ENCODE results near the gene EEFSEC.

Gene EEFSEC

DNA sequence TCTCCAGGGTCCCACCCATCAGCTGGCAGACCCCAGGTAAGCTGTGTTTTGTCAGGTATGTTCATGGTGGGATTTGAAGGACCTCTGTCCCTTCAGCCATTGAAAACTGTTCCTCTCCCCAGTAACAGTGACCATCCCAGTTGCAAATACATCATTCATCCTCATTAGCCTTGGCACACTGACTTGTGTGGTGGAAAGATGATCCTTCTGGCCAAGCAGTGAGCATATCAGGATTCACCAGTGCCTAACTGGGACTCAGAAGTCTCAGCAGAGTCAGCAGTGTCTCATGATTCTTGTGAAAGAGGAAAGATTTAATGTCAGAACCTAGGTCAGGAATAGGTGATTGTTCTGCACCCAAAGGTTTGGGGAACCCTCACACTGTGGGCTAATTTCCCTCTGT lies 223.2 kb downstream of the EEFSEC start:
- DNase-seq = no peak

DNA sequence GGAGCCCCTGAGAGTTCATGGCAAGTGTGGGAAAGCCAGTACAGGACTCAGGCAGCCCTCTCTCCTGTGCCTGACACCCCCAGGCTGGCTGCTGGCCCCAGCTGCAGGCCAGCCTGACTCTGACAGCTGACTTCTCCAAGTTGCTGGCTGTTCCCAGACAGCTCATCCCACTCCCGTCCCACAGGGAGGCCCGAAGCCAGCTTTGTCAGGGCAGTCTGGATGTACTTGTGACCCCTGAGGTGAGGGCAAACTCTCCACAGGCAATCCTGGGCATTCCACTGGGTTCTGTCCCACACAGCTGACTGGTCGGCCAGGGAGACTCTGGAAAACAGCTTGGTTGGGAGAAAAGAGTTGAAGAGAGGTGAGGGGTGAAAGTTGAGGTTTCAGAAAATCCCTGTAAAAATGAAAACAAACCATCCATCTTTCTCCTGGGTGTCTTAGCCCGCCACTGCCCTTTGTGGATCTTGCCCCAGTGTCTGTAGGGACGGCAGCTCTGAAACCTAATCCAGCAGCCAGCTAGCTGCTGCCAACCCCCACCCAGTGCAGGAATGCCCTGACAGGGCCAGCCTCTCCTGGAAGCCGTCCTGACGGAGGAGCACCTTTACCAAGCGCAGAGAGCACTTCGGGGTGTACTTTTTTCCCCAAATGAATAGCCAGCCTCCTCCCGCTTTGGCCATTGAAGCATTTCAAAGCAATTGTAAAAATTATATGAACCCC lies 225.5 kb downstream of the EEFSEC start:
- DNase-seq = no peak

DNA sequence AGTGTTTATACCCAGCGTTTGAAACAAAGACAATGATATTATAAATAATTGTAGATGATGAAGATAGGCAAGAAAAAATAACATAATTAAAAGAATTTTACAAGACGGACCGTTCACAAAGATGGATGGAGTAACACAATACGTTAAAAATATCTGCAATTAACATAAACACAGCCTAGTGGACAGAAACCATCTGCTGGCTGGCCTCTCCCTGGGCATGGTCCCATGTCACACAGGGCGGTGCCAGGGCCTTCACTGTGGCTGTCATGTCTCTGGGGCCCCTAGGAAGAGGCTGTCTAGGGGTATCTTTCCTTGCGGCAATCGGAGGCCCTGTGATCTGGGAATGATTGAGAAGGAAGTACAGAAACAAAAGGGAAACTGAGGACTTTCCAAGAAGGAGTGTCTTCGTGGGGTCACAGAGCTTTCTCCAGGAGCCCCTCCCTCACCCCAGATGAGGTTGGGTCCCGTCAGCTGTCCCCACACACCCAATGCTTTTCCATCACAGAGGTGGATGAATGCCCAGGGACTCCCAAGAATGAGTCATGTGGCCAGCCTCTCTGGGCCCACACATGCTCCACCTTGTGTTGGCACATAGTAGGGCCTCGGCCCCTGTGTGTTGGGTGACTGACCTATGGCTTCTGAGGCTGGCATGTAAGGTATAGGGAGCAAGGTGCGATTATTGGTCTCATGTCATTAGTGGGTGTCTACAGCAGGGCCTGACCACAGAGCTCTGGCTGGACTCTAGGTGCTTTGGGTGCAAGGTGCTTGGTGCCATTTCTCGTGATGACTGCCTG lies 226.3 kb downstream of the EEFSEC start:
- no peak for DNase-seq

- no peak for DNase-seq
Measured at GRCh38 chr3:128380295-128380694, 227.0 kb downstream of the EEFSEC start.

DNA sequence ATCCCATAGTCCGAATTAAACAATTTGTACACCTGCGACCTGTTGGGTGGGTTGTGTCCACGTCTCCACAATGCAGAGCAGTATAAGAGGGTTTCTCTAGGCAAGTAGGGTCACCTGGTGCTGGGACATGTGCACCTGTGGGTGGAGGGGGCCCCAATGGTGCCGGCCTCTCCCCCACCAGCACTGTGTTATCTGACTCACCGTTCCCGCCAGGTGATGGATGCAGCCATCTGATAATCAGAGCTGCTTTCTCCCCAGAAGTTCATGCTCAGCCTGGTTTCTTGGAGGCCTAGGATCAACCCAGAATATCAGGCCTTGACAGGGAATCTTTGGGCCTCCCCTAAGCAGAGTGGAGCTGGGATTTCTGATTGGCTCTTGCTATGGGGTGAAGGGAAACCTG lies 227.4 kb downstream of the EEFSEC start:
- DNase-seq = no peak

GRCh38 chr3:128381609-128382008 lies 228.3 kb downstream of the EEFSEC start:
- DNase-seq = no peak

- no peak for DNase-seq
Measured at GRCh38 chr3:128382221-128382807, 229.0 kb downstream of the EEFSEC start.

- no peak for DNase-seq
Measured at GRCh38 chr3:128383316-128384235, 230.3 kb downstream of the EEFSEC start.

DNA sequence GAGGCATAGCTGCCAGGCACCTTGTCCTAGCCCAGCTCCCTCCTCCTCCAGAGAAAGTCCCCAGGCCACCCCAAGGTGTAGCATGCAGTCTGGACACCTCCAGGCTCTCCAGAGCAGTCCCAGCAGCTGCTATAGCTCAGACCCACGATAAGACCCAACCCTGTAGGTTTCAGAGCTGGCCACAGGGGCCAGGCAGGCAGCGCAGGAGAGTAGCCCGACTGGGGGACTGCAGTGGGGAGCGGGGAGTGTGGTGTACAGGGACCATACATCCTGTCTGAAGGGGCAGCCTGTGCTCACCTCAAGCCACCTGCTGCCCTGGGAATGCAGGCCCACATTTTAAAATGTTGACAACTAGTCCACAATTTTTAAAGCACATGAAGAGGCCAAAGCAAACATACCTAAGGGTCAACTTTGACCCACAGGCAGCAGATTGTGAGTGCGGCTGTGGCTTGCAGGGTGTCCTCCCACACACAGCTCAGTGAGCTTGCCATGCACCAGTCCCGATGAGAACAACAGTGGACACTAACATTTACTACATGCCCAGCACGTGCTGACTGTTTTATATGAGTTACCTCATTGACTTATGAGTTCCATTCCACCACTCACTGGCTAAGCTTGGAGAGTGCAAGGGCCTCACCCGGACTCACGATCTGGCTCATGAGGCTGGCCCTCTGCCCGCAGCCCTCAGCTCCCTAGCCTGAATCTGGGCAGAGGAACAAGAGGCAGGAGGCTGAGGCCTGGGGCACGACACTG lies 232.0 kb downstream of the EEFSEC start:
- no peak for DNase-seq

- no peak for DNase-seq
Measured at GRCh38 chr3:128388932-128389331, 235.7 kb downstream of the EEFSEC start.

DNA sequence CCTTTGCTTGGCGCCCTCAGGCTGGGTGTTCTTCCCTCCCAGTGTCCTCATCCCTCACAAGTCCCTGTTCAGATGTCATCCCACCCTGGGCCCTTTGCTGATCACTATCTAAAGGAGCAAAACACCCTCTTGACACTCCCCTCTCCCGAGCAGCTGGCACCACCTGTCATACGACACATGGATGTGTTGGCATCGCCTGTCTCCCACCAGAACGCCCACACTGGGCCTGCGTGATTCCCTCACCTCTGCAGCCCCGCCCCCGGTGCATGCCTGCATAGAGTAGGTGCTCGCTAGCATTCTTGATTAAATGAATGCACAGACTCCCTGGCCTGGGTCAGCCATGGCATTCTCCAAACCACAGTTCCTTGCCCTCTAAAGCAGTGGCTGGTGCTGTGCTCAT lies 237.6 kb downstream of the EEFSEC start:
- DNase-seq = no peak

DNA sequence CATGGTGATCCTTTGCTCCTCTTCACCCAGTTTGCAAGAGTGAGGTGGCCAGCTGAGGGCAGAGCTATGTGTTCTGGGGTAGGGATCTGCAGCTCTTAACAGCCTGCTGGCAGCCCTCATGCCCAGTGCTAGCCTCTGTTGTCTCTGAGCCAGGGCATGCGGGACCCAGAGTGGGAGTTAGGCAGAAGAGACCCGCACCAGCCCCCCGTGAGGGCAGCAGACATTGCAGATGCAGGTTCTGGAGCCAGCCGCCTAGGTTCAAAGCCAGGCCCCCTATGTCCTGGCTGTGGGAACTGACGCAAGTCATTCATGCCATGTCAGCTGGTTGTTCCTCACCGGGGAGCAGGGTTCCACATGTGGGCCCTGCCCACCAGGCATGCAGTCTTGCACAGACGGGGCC lies 238.7 kb downstream of the EEFSEC start:
- no peak for DNase-seq

GRCh38 chr3:128392818-128393544 lies 239.7 kb downstream of the EEFSEC start:
- DNase-seq = no peak

DNA sequence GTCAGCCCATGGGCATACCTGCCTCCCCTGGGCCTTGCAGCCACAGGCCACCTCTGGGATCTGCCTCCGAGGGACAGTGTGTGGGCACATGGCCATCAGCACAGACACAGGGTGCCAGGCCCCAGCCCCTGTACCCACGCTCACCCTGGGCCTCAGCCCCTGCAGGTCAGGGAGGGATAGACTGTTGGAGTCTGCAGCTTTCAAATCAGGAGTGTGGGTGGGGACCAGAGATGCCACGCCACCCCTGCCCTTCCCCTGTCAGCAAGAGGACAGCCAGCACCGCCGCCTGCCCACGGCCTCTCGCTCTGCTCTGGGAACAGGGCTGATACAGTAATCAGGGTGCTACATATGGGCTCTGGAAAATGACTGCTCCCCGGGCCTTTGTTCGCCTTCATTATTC lies 240.8 kb downstream of the EEFSEC start:
- DNase-seq = no peak

DNA sequence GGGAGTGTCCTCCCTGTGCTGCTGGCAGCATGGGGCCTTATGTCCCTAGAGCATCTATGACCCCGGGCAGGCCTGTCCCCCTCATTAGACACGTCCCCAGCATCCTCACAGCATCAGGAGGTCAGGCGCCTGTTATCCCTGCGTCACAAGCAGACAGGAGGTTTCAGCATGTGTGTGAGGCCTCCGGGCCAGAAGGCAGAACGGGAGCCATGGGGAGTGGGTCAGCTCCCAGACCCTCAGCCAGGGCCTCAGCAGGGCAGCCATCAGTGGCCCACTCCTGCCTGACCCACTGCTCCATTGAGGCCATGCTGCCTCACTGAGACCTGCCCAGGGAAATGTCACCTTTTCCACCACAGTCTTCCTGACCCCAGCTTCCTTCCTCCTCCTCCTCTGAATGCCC lies 241.8 kb downstream of the EEFSEC start:
- DNase-seq = no peak

- no peak for DNase-seq
Measured at GRCh38 chr3:128395500-128396162, 242.3 kb downstream of the EEFSEC start.

DNA sequence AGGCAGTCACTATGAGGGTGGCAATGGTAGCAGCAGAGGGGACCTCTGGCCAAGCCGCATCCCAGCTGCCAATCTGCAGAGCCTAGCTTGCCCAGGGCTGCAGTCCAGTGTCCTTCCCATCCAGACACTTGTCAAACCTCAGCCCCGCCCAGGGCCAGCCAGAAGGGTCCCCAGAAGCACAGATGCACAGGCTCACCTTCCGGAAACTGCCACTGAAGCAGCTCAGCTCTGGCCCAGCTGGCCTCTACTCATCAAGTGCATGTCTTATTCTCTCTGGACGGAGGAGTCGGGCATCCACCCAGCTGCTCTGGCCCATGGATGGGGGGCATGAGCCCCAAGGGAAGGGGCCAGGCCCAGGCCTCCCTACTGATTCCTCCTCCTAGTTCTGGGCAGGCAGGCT lies 244.2 kb downstream of the EEFSEC start:
- no peak for DNase-seq

- no peak for DNase-seq
Measured at GRCh38 chr3:128398586-128398985, 245.3 kb downstream of the EEFSEC start.

DNA sequence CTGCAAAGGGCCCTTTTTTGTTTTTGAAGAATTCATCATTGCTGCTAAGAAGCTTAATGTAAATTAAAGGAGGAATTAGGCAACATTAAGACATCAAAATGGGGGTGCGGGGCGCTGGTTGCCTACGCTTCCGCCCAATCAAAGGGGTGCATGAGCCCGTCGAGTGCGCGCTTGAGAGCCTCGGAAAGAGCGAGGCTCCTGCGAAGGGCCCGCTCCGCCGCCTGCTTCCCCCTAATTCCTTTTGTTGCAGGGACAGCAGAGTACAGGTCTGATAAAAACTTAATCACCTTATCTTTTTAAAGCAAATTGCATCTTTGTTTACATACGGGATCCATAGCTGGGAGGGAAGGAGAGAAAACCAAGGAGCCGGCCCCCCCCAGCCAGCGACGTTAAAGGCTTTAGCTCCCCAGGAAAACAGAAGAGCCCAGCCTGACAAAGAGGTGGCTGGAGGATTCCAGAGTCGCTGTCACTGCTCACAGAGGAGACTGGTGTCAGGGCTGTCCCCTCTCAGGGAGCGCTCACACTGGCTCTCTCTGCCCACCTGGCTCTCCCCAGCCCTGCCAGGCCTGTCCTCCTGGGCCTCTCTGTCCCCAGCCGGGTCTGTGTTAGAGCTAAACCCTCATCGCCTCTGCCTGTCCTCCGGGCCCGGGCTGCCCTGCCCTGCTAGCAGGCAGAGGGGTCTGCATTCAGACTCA lies 246.1 kb downstream of the EEFSEC start:
- no peak for DNase-seq

GRCh38 chr3:128400671-128401070 lies 247.4 kb downstream of the EEFSEC start:
- no peak for DNase-seq

Measured in T-helper 9 cell (primary cell).